Anterior cingulate cortex (tissue), 58 donors: ENCODE results near the gene NUDT1.
"Not testable (repeated sequence)": the region's sequence is repeated elsewhere in the genome, so short reads cannot be mapped to it uniquely, and the experiment has no call there.

ENCODE experiments used
- DNase-seq, 58 donors: peaks; one replicate each; lab custom pipeline; 2025; lab: John Stamatoyannopoulos, UW

Gene NUDT1

GRCh38 chr7:2260820-2261219, 18.8 kb downstream of the NUDT1 start:
- no peak for DNase-seq

DNA sequence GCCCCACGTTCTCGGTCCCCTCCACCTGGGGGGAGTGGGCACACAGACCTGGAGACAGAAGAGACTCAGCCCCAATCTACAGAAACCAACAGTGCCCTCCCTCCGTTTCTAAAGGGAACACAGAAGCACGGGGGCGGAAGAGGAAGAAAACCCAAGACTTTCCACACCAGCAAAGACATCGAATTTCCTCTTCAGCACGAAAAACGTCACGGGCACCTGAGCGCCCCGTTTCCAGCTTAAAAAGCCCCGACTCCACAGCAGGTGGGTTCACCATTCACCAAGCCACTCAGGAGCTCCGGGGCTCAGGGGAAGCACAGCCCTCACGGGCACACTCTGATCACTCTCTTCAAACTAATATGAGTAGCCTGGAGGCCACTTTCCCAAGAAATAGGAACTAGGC, 19.6 kb downstream of the NUDT1 start:
- peak in 3 of 58 donors; percentile 10 to 43 (median 28) for DNase-seq

DNA sequence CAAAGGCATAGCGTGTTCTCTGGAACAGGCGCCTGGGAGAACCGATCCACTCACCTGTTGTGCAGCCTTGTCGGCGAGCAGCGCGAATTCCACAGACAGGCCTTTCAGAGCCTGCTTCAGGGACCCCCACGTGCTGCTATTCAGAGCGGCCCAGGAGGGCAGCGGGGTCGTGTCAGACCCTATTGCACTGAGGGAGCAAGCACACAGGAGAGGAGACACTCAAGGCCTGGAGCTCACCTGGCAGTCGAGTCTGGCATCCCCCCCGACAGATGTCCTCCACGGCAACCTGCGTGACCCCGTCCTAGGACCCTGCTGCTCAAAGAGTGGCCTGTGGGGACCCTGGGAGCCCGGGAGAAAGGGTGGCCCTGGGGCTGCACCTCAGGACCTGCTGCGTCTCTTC, 21.1 kb downstream of the NUDT1 start:
- no peak for DNase-seq

DNA sequence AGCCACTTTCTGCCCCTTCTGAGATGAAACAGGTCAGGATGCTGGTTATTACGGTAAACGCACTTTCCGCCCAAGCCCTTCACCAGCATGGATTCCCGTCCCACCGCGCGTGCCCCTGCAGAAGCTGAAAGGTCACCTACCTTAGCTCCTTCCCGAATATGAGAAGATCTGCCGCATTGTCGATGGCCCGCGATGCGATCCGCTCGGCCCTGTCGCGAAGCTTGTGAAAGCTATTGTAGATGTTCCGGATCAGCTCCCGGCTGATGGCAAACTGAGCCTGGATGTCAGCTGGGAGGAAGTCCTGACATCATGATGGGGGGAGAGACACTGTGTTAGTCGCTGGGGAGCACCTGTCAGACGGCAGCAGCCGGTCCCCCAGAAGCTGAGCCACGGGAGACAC, 22.1 kb downstream of the NUDT1 start:
- no peak for DNase-seq

- DNase-seq: no peak
These were observed 24.9 kb downstream of the NUDT1 start for GRCh38 chr7:2266911-2267310.

DNA sequence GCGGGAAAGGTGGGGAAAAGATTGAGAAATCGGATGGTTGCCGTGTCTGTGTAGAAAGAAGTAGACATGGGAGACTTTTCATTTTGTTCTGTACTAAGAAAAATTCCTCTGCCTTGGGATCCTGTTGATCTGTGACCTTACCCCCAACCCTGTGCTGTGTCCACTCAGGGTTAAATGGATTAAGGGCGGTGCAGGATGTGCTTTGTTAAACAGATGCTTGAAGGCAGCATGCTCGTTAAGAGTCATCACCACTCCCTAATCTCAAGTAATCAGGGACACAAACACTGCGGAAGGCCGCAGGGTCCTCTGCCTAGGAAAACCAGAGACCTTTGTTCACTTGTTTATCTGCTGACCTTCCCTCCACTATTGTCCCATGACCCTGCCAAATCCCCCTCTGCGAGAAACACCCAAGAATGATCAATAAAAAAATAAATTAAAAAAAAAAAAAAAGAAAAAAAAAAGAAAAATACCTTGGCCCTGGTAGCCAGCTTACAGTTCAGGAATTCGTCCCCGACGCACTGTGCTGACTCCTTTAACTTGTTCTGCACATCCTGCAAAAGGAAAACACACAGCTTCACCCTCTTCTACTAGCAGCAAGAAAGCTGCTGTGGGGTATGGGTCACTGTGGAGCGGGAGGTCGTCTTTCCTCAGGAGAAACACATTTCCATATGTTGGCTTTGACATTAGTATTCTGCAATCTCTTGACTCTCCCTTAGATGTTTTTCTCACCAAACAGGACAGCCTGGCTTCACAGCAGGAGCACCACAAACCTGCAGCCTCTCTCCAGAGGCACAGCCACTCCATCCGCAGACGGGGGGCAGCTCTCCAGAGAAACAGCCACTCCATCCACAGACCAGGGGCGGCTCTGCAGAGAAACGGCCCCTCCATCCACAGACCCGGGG, 27.3 kb downstream of the NUDT1 start:
- DNase-seq: not testable (repeated sequence)

GRCh38 chr7:2269991-2270460, 28.0 kb downstream of the NUDT1 start:
- DNase-seq: no peak

- DNase-seq: no peak
These were observed 28.5 kb downstream of the NUDT1 start for GRCh38 chr7:2270495-2270894.

DNA sequence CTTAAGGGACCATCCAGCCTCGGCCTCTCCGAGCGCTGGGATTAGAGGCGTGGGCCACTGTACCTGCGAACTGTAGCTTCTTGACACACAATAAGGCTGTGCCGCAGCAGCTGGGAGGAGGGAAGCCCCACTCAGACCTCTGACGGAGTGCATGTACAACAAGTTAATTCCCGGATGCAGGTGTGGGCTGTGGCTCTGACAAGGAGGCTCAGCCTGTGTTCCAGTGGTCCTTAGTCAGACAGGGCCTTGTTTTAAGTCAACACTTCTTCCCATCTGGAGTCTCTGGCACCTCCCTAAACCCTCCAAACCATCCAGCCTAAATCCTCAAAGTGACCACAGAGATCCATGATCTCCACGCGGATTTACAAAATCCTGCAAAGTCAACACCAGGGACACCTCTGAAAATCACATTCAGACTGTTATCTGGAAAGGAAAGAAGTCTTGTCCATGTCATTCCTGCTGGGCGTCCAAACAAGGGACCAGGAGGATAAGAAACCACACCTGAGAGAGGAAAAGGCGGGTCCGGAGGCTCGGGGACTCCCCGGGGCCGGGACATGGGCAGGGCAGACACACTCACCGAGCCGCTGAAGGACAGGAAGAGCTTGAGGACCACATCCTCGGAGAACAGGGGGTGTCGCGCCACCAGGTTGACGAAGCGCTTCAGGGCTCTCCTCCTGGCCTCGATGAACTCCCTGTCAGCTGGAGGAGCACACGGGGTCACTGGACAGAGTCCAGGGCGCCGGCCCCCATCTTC, 29.4 kb downstream of the NUDT1 start:
- DNase-seq: no peak

DNA sequence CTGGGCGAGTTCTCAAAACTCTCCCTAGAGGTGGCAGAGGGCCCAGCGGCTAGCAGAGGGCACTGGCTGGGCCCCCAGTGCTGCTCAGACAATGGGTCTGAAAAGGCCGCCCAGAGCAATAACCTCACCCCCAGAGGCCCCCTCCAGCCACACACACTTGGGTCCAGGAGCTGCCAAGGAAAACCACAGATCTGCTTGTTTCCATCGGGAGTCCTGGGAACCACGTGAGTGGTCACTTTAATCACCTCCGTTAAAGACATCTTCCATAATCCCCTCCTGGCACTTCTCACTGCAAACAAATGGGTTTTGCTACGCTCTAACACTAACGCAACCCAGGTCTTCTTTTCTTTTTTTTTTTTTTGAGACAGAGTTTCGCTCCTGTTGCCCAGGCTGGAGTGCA, 30.0 kb downstream of the NUDT1 start:
- DNase-seq: peak in 14 of 58 donors; percentile 17 to 64 (median 35)

GRCh38 chr7:2273866-2274265, 31.8 kb downstream of the NUDT1 start:
- DNase-seq: no peak

DNA sequence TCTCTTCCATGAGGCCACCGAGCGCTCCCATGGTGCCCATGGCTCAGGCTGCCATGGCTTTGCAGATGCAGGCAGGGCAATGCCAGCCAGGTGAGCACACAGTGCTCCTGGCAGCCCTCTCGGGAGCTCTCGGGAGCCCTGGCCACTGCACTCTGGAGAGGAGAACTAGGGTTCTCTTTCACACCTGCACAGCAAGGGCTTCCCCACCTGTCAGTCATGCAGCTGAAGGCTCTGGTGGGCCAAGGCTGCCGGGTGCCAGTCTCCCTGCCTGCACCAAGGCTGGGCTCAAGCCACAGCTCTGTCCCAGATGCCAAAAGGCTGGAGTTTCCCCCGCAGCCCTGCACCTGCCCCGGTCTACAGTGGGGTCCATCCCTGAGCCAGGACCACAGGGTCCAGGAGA, 32.6 kb downstream of the NUDT1 start:
- DNase-seq: no peak

GRCh38 chr7:2275101-2275500, 33.1 kb downstream of the NUDT1 start:
- DNase-seq: no peak

DNA sequence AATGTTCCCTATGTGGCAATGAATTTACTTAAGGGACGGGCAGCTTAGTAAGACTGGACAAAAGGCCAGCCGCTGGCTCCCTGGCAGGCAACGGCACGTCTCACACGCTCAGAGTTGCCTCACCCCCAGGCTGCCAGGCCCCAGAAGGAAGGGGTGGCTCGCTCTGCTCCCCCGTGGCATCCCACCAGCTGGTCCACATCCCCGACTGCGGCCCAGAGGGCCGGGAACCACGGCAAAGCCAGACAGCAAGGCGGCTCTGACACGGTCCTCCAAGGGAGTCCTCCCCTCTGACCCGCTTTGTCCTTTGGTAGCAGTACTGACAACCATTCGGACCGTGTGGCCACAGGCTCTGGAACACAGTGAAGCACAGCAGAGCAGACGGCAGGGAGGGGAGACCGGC, 34.1 kb downstream of the NUDT1 start:
- peak in 5 of 58 donors; percentile 1 to 30 (median 17) for DNase-seq

- DNase-seq: no peak
These were observed 36.0 kb downstream of the NUDT1 start for GRCh38 chr7:2278026-2278425.

DNA sequence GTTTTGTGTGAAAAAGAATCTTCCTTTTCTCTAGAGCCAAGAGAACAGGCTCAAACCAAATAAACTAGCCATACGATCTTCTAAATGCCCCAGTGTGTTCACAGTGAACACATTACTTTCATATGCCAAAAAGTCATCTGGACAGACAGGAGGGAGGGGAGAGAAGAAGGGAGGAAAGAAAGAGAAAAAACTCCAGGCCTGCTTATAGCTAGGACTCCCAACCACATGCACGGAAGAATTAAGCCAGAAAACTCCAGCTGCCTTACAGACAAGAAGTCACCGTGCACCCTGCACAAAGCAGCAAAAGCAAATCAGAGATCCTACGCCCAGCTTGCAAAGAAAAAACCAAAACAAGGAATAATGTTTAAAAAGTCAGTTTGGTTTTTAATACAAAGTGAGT, 37.9 kb downstream of the NUDT1 start:
- DNase-seq: no peak

- DNase-seq: no peak
These were observed 38.4 kb downstream of the NUDT1 start for GRCh38 chr7:2280424-2280823.

DNA sequence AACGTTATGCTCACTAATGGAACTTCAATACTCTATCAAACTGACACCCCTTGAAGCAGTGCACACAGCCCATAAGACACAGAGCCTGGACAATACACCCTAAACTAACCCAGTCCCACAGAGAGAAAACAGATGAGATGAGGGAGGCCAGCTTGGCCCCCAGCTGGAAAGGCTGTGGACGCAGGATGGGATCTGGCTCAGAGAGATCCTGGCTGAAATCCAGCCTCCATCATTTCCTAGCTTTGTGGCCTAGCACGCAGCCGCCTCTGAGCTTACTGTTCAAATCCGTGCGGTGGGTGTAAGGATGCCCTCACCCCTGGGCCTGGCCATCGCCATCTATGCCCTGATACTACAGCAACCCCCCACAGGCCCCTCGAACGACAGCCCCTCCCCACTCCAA, 39.5 kb downstream of the NUDT1 start:
- DNase-seq: peak in 2 of 58 donors; percentile 12 to 15

GRCh38 chr7:2282185-2282751, 40.2 kb downstream of the NUDT1 start:
- DNase-seq: peak in 2 of 58 donors; percentile 7 to 31

- DNase-seq: no peak
These were observed 41.0 kb downstream of the NUDT1 start for GRCh38 chr7:2283074-2283473.

DNA sequence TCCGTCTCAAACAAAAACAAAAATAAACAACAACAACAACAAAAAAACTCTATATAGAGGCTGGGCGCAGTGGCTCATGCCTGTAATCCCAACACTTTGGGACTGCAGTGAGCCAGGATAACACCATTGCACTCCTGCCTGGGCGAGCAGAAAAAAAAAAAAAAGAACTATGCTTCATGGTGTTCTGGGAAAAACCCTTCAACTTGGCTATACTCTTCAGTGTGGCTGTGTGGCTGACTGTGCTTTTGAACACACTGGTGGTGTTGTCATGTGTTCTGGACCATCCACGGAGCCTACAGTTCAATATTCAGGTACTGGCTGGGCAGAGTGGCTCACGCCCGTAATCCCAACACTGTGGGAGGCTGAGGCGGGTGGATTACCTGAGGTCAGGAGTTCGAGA, 45.7 kb downstream of the NUDT1 start:
- no peak for DNase-seq
